HG02938 (cell line): ENCODE results near the gene CCDC192.

Experiments
- ATAC-seq: cut with Tn5 transposase; IDR thresholded peaks from one replicate; pipeline ENCODE4 v1.9.1; 2021; ENCODE audit warnings: mild to moderate bottlenecking, moderate library complexity; ENCODE audit not compliant: unreplicated experiment

Gene CCDC192

GRCh38 chr5:127912411-127912810 lies 209.2 kb downstream of the CCDC192 start:
- ATAC-seq: no peak

DNA sequence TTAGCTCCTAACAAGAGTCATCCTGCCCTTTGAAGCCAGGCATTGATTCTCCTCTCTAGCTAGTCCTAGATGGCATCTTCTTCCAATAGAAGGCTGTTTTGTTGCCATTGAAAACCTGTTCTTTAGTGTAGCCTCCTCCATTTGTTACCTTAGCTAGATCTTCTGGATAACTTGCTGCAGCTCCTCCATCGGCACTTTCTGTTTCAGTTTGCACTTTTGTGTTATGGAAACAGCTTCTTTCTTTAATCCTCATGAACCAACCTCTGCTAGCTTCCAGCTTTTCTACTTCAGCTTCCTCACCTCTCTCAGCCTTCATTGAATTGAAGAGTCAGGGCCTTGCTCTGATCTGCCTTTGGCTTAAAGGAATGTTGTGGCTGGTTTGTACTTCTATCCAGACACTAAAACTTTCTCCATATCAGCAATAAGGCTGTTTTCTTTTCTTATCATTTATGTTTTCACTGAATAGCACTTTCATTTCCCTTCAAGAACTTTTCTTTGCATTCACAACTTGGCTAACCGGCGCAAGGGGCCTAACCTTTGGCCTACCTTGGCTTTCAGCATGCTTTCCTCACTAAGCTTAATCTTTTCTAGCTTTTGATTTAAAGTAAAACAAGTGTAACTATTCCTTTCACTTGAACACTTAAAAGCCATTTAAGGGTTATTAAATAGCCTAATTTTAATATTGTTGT lies 213.8 kb downstream of the CCDC192 start:
- no peak for ATAC-seq

- no peak for ATAC-seq
These were observed 216.0 kb downstream of the CCDC192 start for GRCh38 chr5:127919006-127919796.

GRCh38 chr5:127919818-127920217 lies 216.6 kb downstream of the CCDC192 start:
- ATAC-seq: no peak

DNA sequence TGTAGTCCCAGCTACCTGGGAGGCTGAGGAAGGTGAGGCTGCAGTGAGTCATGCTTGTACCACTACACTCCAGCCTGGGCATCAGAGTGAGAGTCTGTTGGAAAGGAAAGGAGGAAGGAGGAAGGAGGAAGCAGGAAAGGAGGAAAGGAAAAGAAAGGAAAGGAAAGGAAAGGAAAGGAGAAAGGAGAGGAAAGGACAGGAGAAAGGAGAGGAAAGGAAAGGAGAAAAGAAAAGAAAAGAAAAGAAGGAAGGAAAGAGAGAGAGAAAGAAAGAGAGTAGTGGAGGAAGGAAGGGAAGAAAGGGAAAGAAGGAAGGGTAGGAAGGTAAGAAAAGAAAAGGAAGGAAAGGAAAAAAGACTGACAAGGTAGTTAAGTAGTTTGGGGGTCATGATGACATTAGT lies 217.7 kb downstream of the CCDC192 start:
- no peak for ATAC-seq

GRCh38 chr5:127922603-127923002 lies 219.4 kb downstream of the CCDC192 start:
- ATAC-seq: no peak

GRCh38 chr5:127923804-127924570 lies 220.8 kb downstream of the CCDC192 start:
- no peak for ATAC-seq

DNA sequence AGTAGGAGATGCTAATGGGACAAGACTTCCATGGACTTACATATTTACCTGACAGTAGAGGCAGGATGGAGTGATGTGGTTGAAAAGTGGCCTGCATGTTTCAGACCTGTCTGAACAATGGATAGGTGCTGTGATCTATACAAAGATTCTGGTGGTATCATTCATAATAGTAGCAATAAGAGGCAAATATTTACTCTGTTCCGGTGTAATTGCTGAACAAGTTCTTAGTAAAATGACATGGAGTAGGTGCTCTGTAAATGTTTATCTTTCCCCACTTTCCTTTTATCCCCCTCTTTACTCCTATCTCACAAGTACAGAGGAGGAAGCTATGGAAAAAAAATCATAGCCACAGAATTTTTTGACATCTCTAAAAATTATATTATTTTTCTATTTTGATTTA lies 221.4 kb downstream of the CCDC192 start:
- ATAC-seq: no peak

GRCh38 chr5:127925916-127926315 lies 222.7 kb downstream of the CCDC192 start:
- no peak for ATAC-seq

DNA sequence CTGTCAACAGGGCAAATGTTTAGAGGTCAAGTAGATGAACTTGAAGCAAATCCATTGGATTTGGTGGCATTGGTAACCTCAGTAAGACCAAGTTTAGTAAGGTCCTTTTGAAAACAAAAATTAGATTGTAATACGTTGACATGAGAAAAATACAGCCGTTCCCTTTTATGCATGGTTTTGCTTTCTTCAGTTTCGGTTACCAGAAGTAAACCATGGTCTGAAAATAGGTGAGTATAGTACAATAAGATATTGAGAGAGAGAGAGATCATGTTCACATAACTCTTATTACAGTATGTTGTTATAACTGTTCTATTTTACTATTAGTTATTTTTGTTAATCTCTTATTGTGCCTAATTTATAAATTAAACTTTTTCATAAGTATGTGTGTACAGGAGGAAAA lies 223.8 kb downstream of the CCDC192 start:
- no peak for ATAC-seq

DNA sequence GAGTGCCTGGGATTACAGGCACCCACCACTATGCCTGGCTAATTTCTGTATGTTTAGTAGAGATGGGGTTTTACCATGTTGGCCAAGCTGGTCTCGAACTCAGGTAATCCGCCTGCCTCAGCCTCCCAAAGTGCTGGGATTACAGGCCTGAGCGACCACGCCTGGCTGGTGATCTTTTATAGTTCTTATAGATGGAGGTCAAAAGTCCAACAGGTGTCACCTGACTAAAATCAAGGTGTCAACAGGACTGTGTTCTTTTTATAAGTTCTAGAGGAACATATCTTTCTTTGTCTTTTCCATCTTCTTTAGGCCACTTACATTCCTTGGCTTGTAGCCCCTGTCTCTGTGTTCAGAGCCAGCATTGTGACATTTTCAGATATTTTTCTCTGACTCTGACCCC lies 224.9 kb downstream of the CCDC192 start:
- ATAC-seq: no peak

DNA sequence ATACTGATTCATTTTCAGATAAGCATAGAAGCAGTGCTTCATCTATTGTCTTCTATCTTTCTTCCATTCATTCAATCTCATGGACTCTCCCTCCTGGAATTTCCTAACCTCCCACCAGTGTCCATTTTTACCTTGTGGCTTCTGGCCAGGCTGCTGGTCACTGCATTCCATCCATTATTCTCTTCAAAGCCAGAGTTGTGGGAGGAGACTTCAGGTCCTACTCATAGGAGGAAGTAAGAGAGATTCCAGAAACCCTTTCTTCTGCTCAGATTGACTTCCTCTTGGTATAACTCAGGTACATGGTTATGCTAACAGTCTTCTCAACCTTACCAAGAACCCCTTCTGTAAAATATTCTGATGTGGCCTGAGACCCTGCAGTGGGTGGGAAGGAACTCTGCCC lies 227.1 kb downstream of the CCDC192 start:
- ATAC-seq: no peak

GRCh38 chr5:127931396-127931795 lies 228.2 kb downstream of the CCDC192 start:
- ATAC-seq: no peak

DNA sequence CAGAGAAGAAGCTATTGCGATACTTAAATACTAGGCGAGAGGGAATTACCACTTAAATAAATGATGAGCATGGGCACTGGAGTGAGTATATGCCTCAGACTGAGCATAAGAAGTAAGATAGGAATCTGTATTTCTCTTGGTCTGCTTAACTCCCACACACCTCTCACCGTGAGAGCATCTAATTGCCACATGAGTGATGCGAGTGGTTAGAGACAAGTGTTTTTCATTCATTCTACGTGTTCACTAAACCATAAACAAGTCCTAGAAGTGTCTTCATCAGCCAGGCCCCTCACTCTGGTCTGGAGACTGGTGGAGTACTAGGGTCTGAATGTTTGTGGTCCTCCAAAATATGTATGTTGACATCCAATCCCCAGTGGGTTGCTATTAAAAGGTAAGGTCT lies 230.2 kb downstream of the CCDC192 start:
- ATAC-seq: no peak

- ATAC-seq: no peak
These were observed 231.6 kb downstream of the CCDC192 start for GRCh38 chr5:127934791-127935256.

DNA sequence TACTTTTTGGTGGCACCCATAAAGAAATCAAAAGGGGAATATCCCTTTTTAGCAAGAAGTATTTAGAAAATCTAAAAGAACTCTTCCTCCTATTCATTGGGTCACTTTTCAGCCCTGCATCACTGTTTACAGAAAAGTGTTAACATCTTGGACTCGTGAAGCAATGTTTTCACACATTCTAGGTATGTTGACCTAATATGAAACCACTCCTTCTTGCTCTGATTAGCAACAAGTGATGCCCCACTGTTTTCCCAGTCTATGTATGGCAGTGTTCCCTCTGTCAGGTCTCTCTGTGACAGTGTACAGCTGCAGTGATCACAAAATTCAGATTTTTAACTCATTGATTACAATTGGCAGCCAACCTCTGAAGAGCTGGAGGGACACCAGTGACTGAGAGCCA lies 232.2 kb downstream of the CCDC192 start:
- ATAC-seq: no peak

- no peak for ATAC-seq
These were observed 233.3 kb downstream of the CCDC192 start for GRCh38 chr5:127936439-127936972.

DNA sequence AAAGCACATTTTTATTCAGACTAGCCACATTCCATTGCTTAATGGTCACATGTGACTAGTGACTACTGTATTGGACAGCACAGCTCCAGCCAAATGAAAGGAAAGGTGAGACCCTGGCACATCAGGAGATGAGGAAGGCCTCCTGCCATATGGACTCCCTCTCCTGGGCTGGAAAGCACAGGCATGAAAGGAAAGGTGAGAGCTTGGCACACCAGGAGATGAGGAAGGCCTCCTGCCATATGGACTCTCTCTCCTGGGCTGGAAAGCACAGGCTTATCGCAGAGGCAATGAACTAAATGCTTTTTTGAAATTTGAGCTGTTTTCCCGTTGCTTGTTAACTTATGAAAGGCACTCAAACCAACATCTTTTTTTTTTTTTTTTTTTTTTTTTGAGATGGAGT lies 235.6 kb downstream of the CCDC192 start:
- no peak for ATAC-seq

- ATAC-seq: no peak
These were observed 237.7 kb downstream of the CCDC192 start for GRCh38 chr5:127940854-127941253.

GRCh38 chr5:127941646-127942045 lies 238.5 kb downstream of the CCDC192 start:
- ATAC-seq: no peak
